ENCODE data around the gene SLC25A42. TPM values are rescaled to one million over a fixed set of nuclear protein-coding genes. Genes with fewer than 3 reads are reported as not detected.

The SLC25A42 gene
- total and polyA plus RNA-seq, 4 donors: 3.8 to 12.5 (median 9.9) TPM

GRCh38 chr19:19113040-19113626, 49.3 kb downstream of the SLC25A42 start:
- intact Hi-C loops (cut with DNase I): no loop called here
- WGBS, 2 donors: 44% methylated on average over 7 of the region's 7 CpGs
- Histone ChIP-seq H3K4me1 (ENCODE audit: control insufficient read depth in 1 of 2, insufficient read depth in 2 of 2, low read length in 2 of 2) (no peaks in the 10 kb centered on the region), H3K9me3 (ENCODE audit: control insufficient read depth, low read length) (no peaks in the 10 kb centered on the region), H3K4me3 (ENCODE audit: low read length in 2 of 2) (no peak overlapping the region), H3K36me3 (ENCODE audit: control insufficient read depth in 1 of 2, insufficient read depth in 2 of 2, low read length in 1 of 2) (no peaks in the 10 kb centered on the region), H3K27me3 (ENCODE audit: control insufficient read depth in 1 of 2, insufficient read depth in 2 of 2, low read length in 1 of 2) (no peaks in the 10 kb centered on the region), H3K27ac (ENCODE audit: low read depth in 1 of 2, low read length in 2 of 2) (no peak overlapping the region)
- DNase-seq (no peak), ATAC-seq (ENCODE audit: low FRiP score) (no peak)

- no peak for ATAC-seq (ENCODE audit: low FRiP score)
- H3K4me1 ChIP-seq (ENCODE audit: control insufficient read depth in 1 of 2, insufficient read depth in 2 of 2, low read length in 2 of 2): no peaks in the 10 kb centered on the region
Observed at GRCh38 chr19:19115954-19116353, 52.2 kb downstream of the SLC25A42 start.

GRCh38 chr19:19119325-19120237, 55.8 kb downstream of the SLC25A42 start:
- 93% methylated on average over 39 of the region's 39 CpGs for WGBS, 2 donors
- Histone ChIP-seq H3K4me1 (ENCODE audit: control insufficient read depth in 1 of 2, insufficient read depth in 2 of 2, low read length in 2 of 2) (no peaks in the 10 kb centered on the region), H3K27me3 (ENCODE audit: control insufficient read depth in 1 of 2, insufficient read depth in 2 of 2, low read length in 1 of 2) (no peaks in the 10 kb centered on the region), H3K4me3 (ENCODE audit: low read length in 2 of 2) (no peak overlapping the region), H3K9me3 (ENCODE audit: control insufficient read depth, low read length) (no peaks in the 10 kb centered on the region), H3K27ac (ENCODE audit: low read depth in 1 of 2, low read length in 2 of 2) (no peak overlapping the region), H3K36me3 (ENCODE audit: control insufficient read depth in 1 of 2, insufficient read depth in 2 of 2, low read length in 1 of 2) (peaks cover 0 to 3% of the 10 kb centered on the region in 2 donors)
- intact Hi-C loops (cut with DNase I): no loop called here
- no peak for DNase-seq
- no peak for ATAC-seq (ENCODE audit: low FRiP score)

More at GRCh38 chr19:19115954-19116353, 52.2 kb downstream of the SLC25A42 start:
- H3K4me3 ChIP-seq (ENCODE audit: low read length in 2 of 2): no peak overlapping the region
- H3K27ac ChIP-seq (ENCODE audit: low read depth in 1 of 2, low read length in 2 of 2): no peak overlapping the region
- WGBS, 2 donors: 74 to 80% methylated on average over 9 of the region's 9 CpGs
- no peaks in the 10 kb centered on the region for H3K27me3 ChIP-seq (ENCODE audit: control insufficient read depth in 1 of 2, insufficient read depth in 2 of 2, low read length in 1 of 2)
- H3K36me3 ChIP-seq (ENCODE audit: control insufficient read depth in 1 of 2, insufficient read depth in 2 of 2, low read length in 1 of 2): peaks cover 0 to 3% of the 10 kb centered on the region in 2 donors
- DNase-seq: peak in 1 of 2 donors; percentile 51
- no peaks in the 10 kb centered on the region for H3K9me3 ChIP-seq (ENCODE audit: control insufficient read depth, low read length)
- intact Hi-C loops (cut with DNase I): no loop called here

GRCh38 chr19:19120308-19121231, 56.8 kb downstream of the SLC25A42 start:
- H3K4me1 ChIP-seq (ENCODE audit: control insufficient read depth in 1 of 2, insufficient read depth in 2 of 2, low read length in 2 of 2): no peaks in the 10 kb centered on the region
- intact Hi-C loops (cut with DNase I): no loop called here
- no peaks in the 10 kb centered on the region for H3K27me3 ChIP-seq (ENCODE audit: control insufficient read depth in 1 of 2, insufficient read depth in 2 of 2, low read length in 1 of 2)
- WGBS, 2 donors: 55 to 59% methylated on average over 36 to 39 of the region's 39 CpGs
- peak in 1 of 2 donors; percentile 79 for DNase-seq
- ATAC-seq (ENCODE audit: low FRiP score): peak; percentile 74
- H3K9me3 ChIP-seq (ENCODE audit: control insufficient read depth, low read length): no peaks in the 10 kb centered on the region
- no peak overlapping the region for H3K27ac ChIP-seq (ENCODE audit: low read depth in 1 of 2, low read length in 2 of 2)
- peaks cover 0 to 3% of the 10 kb centered on the region in 2 donors for H3K36me3 ChIP-seq (ENCODE audit: control insufficient read depth in 1 of 2, insufficient read depth in 2 of 2, low read length in 1 of 2)
- H3K4me3 ChIP-seq (ENCODE audit: low read length in 2 of 2): no peak overlapping the region

- Histone ChIP-seq H3K27me3 (ENCODE audit: control insufficient read depth in 1 of 2, insufficient read depth in 2 of 2, low read length in 1 of 2) (no peaks in the 10 kb centered on the region), H3K9me3 (ENCODE audit: control insufficient read depth, low read length) (no peaks in the 10 kb centered on the region), H3K4me1 (ENCODE audit: control insufficient read depth in 1 of 2, insufficient read depth in 2 of 2, low read length in 2 of 2) (no peaks in the 10 kb centered on the region), H3K36me3 (ENCODE audit: control insufficient read depth in 1 of 2, insufficient read depth in 2 of 2, low read length in 1 of 2) (peaks cover 0 to 3% of the 10 kb centered on the region in 2 donors), H3K4me3 (ENCODE audit: low read length in 2 of 2) (no peak overlapping the region), H3K27ac (ENCODE audit: low read depth in 1 of 2, low read length in 2 of 2) (no peak overlapping the region)
- WGBS, 2 donors: 92 to 94% methylated on average over 10 of the region's 10 CpGs
- ATAC-seq (ENCODE audit: low FRiP score) (no peak), DNase-seq (no peak)
- intact Hi-C loops (cut with DNase I): no loop called here
Observed at GRCh38 chr19:19121371-19121770, 57.6 kb downstream of the SLC25A42 start.

- no peaks in the 10 kb centered on the region for H3K9me3 ChIP-seq (ENCODE audit: control insufficient read depth, low read length)
- intact Hi-C loops (cut with DNase I): no loop called here
- peaks cover 0 to 3% of the 10 kb centered on the region in 2 donors for H3K36me3 ChIP-seq (ENCODE audit: control insufficient read depth in 1 of 2, insufficient read depth in 2 of 2, low read length in 1 of 2)
- WGBS, 2 donors: 94 to 96% methylated on average over 1 of the region's 1 CpG
- H3K27ac ChIP-seq (ENCODE audit: low read depth in 1 of 2, low read length in 2 of 2): no peak overlapping the region
- no peaks in the 10 kb centered on the region for H3K27me3 ChIP-seq (ENCODE audit: control insufficient read depth in 1 of 2, insufficient read depth in 2 of 2, low read length in 1 of 2)
- no peak overlapping the region for H3K4me3 ChIP-seq (ENCODE audit: low read length in 2 of 2)
- H3K4me1 ChIP-seq (ENCODE audit: control insufficient read depth in 1 of 2, insufficient read depth in 2 of 2, low read length in 2 of 2): no peaks in the 10 kb centered on the region
- DNase-seq: no peak
- no peak for ATAC-seq (ENCODE audit: low FRiP score)
Observed at GRCh38 chr19:19122902-19123301, 59.1 kb downstream of the SLC25A42 start.

- DNase-seq: no peak
- Histone ChIP-seq H3K27me3 (ENCODE audit: control insufficient read depth in 1 of 2, insufficient read depth in 2 of 2, low read length in 1 of 2) (no peaks in the 10 kb centered on the region), H3K9me3 (ENCODE audit: control insufficient read depth, low read length) (no peaks in the 10 kb centered on the region), H3K36me3 (ENCODE audit: control insufficient read depth in 1 of 2, insufficient read depth in 2 of 2, low read length in 1 of 2) (peaks cover 0 to 3% of the 10 kb centered on the region in 2 donors), H3K4me3 (ENCODE audit: low read length in 2 of 2) (no peak overlapping the region), H3K27ac (ENCODE audit: low read depth in 1 of 2, low read length in 2 of 2) (no peak overlapping the region), H3K4me1 (ENCODE audit: control insufficient read depth in 1 of 2, insufficient read depth in 2 of 2, low read length in 2 of 2) (no peaks in the 10 kb centered on the region)
- intact Hi-C loops (cut with DNase I): no loop called here
- ATAC-seq (ENCODE audit: low FRiP score): no peak
Observed at GRCh38 chr19:19123386-19123785, 59.6 kb downstream of the SLC25A42 start.

GRCh38 chr19:19126102-19126501, 62.3 kb downstream of the SLC25A42 start:
- WGBS, 2 donors: 89 to 95% methylated on average over 6 of the region's 6 CpGs
- no peaks in the 10 kb centered on the region for H3K27me3 ChIP-seq (ENCODE audit: control insufficient read depth in 1 of 2, insufficient read depth in 2 of 2, low read length in 1 of 2)
- no peaks in the 10 kb centered on the region for H3K9me3 ChIP-seq (ENCODE audit: control insufficient read depth, low read length)
- no peak overlapping the region for H3K4me3 ChIP-seq (ENCODE audit: low read length in 2 of 2)
- intact Hi-C loops (cut with DNase I): no loop called here
- ATAC-seq (ENCODE audit: low FRiP score) (no peak), DNase-seq (no peak)
- no peak overlapping the region for H3K27ac ChIP-seq (ENCODE audit: low read depth in 1 of 2, low read length in 2 of 2)
- no peaks in the 10 kb centered on the region for H3K4me1 ChIP-seq (ENCODE audit: control insufficient read depth in 1 of 2, insufficient read depth in 2 of 2, low read length in 2 of 2)
- H3K36me3 ChIP-seq (ENCODE audit: control insufficient read depth in 1 of 2, insufficient read depth in 2 of 2, low read length in 1 of 2): no peaks in the 10 kb centered on the region
